Natural killer cell (primary cell): ENCODE data around the gene SLC25A29. TPM values are rescaled to one million over a fixed set of nuclear protein-coding genes. Genes with fewer than 3 reads are reported as not detected.
A peak's percentile ranks its signal among the peaks of the same experiment; 100 is the strongest.
"Not testable (repeated sequence)": the region's sequence is repeated elsewhere in the genome, so short reads cannot be mapped to it uniquely, and the experiment has no call there.

Source experiments
- ATAC-seq, 3 donors: fragments of 150-1000 bp in 2 of 3; fragments of 200-7000 bp in 1 of 3; cut with Tn5 transposase; 1 replicate in 1 of 3; 2 replicates in 2 of 3; pipeline ENCODE4 v1.10.0; 2021; ENCODE audit warnings: mild to moderate bottlenecking in 2 of 3, moderate library complexity in 2 of 3
- DNase-seq, 2 donors: peaks; one replicate each; pipeline versions ENCODE4 v3.0.0 to v3.0.0-alpha.2; 2013 to 2021; ENCODE audit warnings: mixed read lengths in 1 of 2
- H3K27ac ChIP-seq: one replicate; pipeline ENCODE4 v1.5.1; 2013; ENCODE audit warnings: mild to moderate bottlenecking, low read length
- H3K27me3 ChIP-seq: one replicate; pipeline ENCODE4 v1.6.1; 2013; ENCODE audit warnings: low read length; ENCODE audit not compliant: control insufficient read depth, insufficient read depth
- H3K36me3 ChIP-seq: one replicate; pipeline ENCODE4 v1.6.1; 2013; ENCODE audit warnings: low read length; ENCODE audit not compliant: control insufficient read depth, insufficient read depth
- H3K4me1 ChIP-seq: one replicate; pipeline ENCODE4 v1.6.1; 2013; ENCODE audit warnings: low read length; ENCODE audit not compliant: control insufficient read depth, insufficient read depth
- H3K4me3 ChIP-seq: one replicate; pipeline ENCODE4 v1.5.1; 2013; ENCODE audit warnings: low read length
- H3K9me3 ChIP-seq: one replicate; pipeline ENCODE4 v1.6.1; 2013; ENCODE audit warnings: low read length; ENCODE audit not compliant: control insufficient read depth, insufficient read depth
- H3K27ac Mint-ChIP-seq, 2 donors: one replicate each; pipeline ENCODE4 v1.8.0; 2022; ENCODE audit warnings: mild to moderate bottlenecking in 2 of 2, mixed read lengths in 2 of 2, moderate library complexity in 1 of 2
- H3K27me3 Mint-ChIP-seq, 2 donors: one replicate each; pipeline ENCODE4 v1.8.0; 2022; ENCODE audit warnings: low read depth in 2 of 2, mixed read lengths in 2 of 2
- H3K36me3 Mint-ChIP-seq: one replicate; pipeline ENCODE4 v1.8.0; 2022; ENCODE audit warnings: mixed read lengths
- H3K4me1 Mint-ChIP-seq, 2 donors: one replicate each; pipeline ENCODE4 v1.8.0; 2022; ENCODE audit warnings: mixed read lengths in 2 of 2
- H3K4me3 Mint-ChIP-seq: one replicate; pipeline ENCODE4 v1.8.0; 2022; ENCODE audit warnings: mild to moderate bottlenecking, moderate library complexity, mixed read lengths
- H3K9me3 Mint-ChIP-seq, 2 donors: one replicate each; pipeline ENCODE4 v1.8.0; 2022; ENCODE audit warnings: mixed read lengths in 2 of 2
- CTCF ChIP-seq: fragments of 200-600 bp; IDR thresholded peaks from one replicate; pipeline ENCODE4 v1.8.0; 2022; ENCODE audit warnings: antibody characterized with exemption
- WGBS: methylation state at CpG from one replicate; pipeline ENCODE4 v1.1.7; 2013; ENCODE audit warnings: missing lambda C conversion rate; ENCODE audit not compliant: insufficient coverage; 5-methylcytosine and 5-hydroxymethylcytosine counted together
- intact Hi-C: fragments of 100-400 bp; cut with micrococcal nuclease; formaldehyde crosslinking; loops from one replicate; pipeline ENCODE4 v1.14.2; 2022
- total RNA-seq, 4 donors: library from RNA; stranded (reverse); fragments of 120-200 nt in 1 of 4; gene quantifications; one replicate each; pipeline versions ENCODE4 v1.2.3 to v1.2.4, GENCODE V29; 2013 to 2022

SLC25A29 gene
- total RNA-seq, 3 donors from 2014 or later (not counting 1 experiment from before 2014, with no cell fraction given), result 8.6 to 80.7 (median 69.3) TPM

GRCh38 chr14:100288382-100289185 is 17.7 kb downstream of the SLC25A29 start:
- no peak for TF ChIP-seq CTCF
- Histone ChIP-seq H3K4me3 (no peak overlapping the region), H3K27me3 (no peaks in the 10 kb centered on the region), H3K36me3 (no peaks in the 10 kb centered on the region), H3K4me1 (peaks cover 18% of the 10 kb centered on the region), H3K9me3 (no peaks in the 10 kb centered on the region), H3K27ac (no peak overlapping the region)
- no peaks in the 10 kb centered on the region for H3K27me3 Mint-ChIP-seq
- no peaks in the 10 kb centered on the region for H3K9me3 Mint-ChIP-seq
- intact Hi-C loops, result loop anchor here (5.0 kb wide), 2 partner anchors 46 to 306 kb away; no protein-coding TSS in a partner anchor
- H3K4me3 Mint-ChIP-seq, result no peak overlapping the region
- 84% methylated on average over 12 of the region's 12 CpGs for WGBS
- ATAC-seq (no peak), DNase-seq (no peak)
- H3K4me1 Mint-ChIP-seq, result peaks cover 5 to 6% of the 10 kb centered on the region in 2 donors
- H3K36me3 Mint-ChIP-seq, result no peaks in the 10 kb centered on the region
- H3K27ac Mint-ChIP-seq, result no peak overlapping the region

- H3K27ac Mint-ChIP-seq, H3K9me3 Mint-ChIP-seq, H3K27me3 Mint-ChIP-seq, H3K4me3 ChIP-seq, ATAC-seq, H3K27ac ChIP-seq, H3K36me3 Mint-ChIP-seq, DNase-seq, H3K36me3 ChIP-seq, H3K9me3 ChIP-seq, H3K4me3 Mint-ChIP-seq, H3K27me3 ChIP-seq, H3K4me1 Mint-ChIP-seq: not testable (repeated sequence)
- WGBS, result 95% methylated on average over 7 of the region's 8 CpGs
- intact Hi-C loops, result loop anchor here (5.0 kb wide), 2 partner anchors 46 to 306 kb away; no protein-coding TSS in a partner anchor
- H3K4me1 ChIP-seq, result peaks cover 18% of the 10 kb centered on the region
These were observed 18.3 kb downstream of the SLC25A29 start for GRCh38 chr14:100287998-100288295.

- DNase-seq, result no peak
- H3K9me3 ChIP-seq, result no peaks in the 10 kb centered on the region
- H3K36me3 ChIP-seq, result no peaks in the 10 kb centered on the region
- ATAC-seq, result no peak
- no peaks in the 10 kb centered on the region for H3K27me3 ChIP-seq
- Mint-ChIP-seq H3K9me3 (no peaks in the 10 kb centered on the region), H3K4me1 (peaks cover 5 to 6% of the 10 kb centered on the region in 2 donors), H3K36me3 (no peaks in the 10 kb centered on the region), H3K27me3 (no peaks in the 10 kb centered on the region), H3K27ac (no peak overlapping the region), H3K4me3 (peak overlapping the region; percentile 45)
- H3K27ac ChIP-seq, result no peak overlapping the region
- 90% methylated on average over 11 of the region's 12 CpGs for WGBS
- peaks cover 18% of the 10 kb centered on the region for H3K4me1 ChIP-seq
- intact Hi-C loops, result loop anchor here (5.0 kb wide), 2 partner anchors 45 to 305 kb away; no protein-coding TSS in a partner anchor
- no peak for TF ChIP-seq CTCF
- H3K4me3 ChIP-seq, result no peak overlapping the region
These were observed 18.8 kb downstream of the SLC25A29 start for GRCh38 chr14:100287202-100287997.
